Posterior vena cava (tissue), 2 donors: Measurements from ENCODE around the gene GSDMA. TPM values are rescaled to one million over a fixed set of nuclear protein-coding genes. Genes with fewer than 3 reads are reported as not detected.
A peak's percentile ranks its signal among the peaks of the same experiment; 100 is the strongest.
"Not testable (repeated sequence)": the region's sequence is repeated elsewhere in the genome, so short reads cannot be mapped to it uniquely, and the experiment has no call there.

Experiments
- DNase-seq: peaks from one replicate; pipeline ENCODE4 v3.0.0-alpha.2; 2020; ENCODE audit warnings: low spot score
- intact Hi-C, 2 donors: fragments of 100-400 bp; cut with DNase I; formaldehyde crosslinking; loops; one replicate each; pipeline versions ENCODE4 v1.14.1 to v1.14.2; 2022 to 2023
- total RNA-seq, 2 donors: library from RNA; stranded (reverse); fragmentation: NEBNext Ultra II Directional; extraction: Animal tissue kit (Norgen Biotek cat#: 25700); gene quantifications; one replicate each; pipeline ENCODE4 v1.2.1, GENCODE V29; 2021
- donor health status: DM: yes; HTN: yes; CAD: no.
- donor health status: DM: yes; HTN: yes; CAD: no.

Gene GSDMA
- total RNA-seq, 2 donors from 2014 or later, result 0.19 to 0.57 TPM

DNA sequence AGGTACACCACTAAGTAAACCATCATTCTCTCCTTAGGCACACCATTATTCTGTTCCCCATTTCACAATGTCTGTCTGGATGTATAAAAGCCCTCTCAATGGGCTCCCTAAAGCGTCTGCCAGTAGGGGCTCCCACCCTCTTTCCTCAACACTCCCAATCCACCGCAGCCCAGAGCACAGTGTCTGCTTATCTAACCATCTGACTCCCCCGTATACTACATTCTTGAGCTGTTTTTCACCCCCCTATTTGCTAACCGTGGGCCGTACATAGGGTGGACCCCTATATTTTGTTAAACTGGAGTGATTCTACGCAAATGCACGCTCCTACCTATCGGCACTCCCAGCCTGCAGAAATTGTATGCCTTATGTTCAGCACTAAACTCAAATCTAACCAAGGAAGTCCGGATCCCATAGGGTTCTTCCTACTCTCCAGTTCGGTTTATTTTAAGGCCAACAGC is 17.1 kb downstream of the GSDMA start:
- peak; percentile 60 for DNase-seq
- intact Hi-C loops, result no loop called here

DNA sequence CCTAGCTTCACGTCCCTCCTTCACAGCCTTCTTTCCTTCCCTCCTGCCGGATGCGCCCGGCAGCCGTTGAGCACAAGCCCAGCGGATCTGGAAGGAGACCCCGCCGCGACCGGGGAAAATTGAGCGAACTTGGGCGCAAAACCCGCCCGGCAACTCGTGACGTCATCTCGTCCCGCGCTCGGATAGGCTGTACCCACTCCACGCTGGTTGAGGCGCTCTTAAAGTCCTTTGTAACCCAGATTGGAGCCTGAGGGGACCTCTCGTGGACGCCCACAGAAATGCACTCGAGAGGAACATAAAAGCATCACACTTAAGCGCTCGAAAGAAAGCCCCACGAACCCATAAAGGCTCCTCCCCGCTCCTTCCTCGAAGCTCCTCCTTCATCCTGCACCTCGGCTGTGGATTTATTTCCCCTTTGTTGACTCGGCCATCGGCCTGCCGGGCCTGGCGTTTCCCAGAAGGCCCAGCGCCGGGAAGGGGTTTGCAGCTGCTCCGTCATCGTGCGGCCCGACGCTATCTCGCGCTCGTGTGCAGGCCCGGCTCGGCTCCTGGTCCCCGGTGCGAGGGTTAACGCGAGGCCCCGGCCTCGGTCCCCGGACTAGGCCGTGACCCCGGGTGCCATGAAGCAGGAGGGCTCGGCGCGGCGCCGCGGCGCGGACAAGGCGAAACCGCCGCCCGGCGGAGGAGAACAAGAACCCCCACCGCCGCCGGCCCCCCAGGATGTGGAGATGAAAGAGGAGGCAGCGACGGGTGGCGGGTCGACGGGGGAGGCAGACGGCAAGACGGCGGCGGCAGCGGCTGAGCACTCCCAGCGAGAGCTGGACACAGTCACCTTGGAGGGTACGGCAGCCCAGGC is 17.8 kb downstream of the GSDMA start, which contains the start of gene PSMD3:
PSMD3 (plus strand) TSS at position 457 of the 856 bp plus-strand sequence; CDS start at position 621, 164 bp downstream.
- intact Hi-C loops, result no loop called here
- DNase-seq, result peak; percentile 99

DNA sequence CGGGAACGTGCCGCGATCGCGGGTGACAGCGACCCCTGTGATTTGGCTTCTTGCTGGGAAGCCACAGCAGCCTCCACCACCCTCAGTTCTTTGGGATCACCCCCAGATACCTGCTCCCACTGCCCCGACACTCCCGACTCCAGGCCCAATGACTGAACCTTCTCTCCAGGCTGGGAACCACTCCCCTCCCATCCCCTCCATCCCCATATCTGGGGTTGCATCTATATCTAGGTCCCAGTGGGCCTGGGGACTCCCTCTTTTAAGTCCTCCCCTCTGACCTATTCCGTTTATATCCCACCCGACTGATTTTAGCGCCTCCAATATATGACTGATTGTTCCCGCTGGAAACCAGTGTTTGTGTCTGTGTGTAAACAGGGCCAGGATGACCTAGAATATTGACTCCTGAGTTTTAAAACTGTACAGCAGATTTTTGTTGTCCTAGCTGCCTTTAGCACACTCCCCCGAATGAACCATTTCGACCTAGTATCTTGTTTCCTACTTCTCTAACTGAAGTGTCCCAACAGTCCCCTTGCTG is 18.5 kb downstream of the GSDMA start:
- intact Hi-C loops, result no loop called here
- no peak for DNase-seq

DNA sequence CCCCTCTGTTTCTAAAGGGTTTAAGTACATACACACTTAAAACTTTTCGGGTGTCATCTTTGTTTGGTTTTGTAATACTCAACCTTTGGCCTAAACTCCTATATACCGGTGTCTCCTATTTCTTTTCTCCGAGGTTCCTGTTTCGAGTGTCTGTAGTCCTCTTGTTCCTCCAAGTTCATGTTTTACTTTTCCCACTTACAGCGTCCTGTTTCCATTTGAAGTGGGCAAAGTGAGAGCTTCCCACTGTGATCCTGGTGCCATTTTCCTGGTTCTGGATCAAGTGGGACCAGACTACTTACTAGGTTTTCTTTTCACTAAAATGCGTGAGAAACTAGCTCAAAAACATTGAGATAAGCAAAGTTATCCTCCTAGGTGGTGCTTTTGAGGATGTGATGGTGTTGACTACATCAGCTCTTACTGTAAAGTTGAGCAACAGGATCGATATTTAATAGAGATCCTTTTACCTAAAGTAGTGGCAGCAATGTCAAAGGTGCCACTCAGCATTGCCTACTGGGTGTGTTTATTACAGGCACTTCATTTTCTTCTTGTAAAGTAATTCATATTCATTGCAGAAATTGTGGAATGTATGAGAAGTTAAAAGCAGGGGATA is 19.1 kb downstream of the GSDMA start:
- DNase-seq, result no peak
- intact Hi-C loops, result no loop called here

DNA sequence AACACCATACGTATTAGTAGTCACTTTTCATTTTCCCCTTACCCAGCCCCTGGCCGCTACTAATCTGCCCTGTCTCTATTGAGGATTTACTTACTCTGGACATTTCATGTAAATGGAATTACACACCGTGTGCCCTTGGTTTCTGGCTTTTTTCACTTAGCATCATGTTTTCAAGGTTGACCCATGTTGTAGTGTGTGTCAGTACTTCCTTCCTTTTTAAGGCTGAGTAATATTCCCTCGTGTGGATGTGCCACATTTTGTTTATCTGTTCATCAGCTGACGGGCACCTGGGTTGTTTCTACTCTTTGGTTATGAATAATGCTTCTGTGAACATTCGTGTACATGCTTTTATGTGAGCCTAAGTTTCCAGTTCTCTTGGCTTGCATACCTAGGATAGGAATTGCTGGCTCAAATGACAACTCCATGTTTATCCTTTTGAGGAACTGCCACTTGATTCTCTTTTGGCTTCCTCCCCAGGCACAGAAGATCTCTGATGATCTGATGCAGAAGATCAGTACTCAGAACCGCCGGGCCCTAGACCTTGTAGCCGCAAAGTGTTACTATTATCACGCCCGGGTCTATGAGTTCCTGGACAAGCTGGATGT is 25.5 kb downstream of the GSDMA start:
- no peak for DNase-seq
- intact Hi-C loops, result no loop called here

DNA sequence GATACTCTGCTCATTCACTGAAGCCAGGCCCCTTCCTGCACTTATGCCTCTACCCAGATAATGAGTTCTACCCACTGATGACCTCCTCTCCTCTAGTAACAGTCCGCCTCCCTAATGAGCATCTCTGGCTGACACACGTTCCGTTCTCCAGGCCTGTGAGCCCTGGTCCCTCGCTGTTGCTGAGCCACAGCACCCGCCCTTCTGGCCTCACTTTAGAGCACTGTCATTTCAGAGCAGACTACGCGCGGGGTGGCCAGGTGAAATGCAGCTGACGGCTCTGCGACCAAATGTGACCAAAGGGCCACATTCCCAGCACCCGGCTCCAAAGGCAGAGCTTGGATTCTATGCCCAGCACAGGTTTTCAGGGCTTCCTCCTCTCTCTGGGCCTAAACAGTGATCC is 31.6 kb downstream of the GSDMA start:
- DNase-seq, result peak; percentile 50
- intact Hi-C loops, result no loop called here

DNA sequence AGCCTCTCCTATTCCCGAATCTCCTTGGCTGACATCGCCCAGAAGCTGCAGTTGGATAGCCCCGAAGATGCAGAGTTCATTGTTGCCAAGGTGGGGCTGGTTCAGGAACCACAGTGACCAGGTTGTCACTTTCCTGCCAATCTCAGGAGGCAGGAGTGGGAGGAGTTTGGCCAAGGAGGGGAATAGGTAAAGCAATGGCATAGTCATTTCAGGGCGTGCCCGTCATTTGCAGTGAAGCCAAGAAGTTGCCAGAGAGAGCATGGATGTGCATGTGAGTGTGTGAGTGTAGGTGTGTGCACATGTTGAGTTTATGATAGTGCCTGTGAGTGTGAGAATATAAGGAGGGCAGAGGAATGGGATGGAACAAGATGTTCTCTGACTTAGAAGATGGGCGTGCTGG is 32.6 kb downstream of the GSDMA start:
- intact Hi-C loops, result no loop called here
- no peak for DNase-seq

DNA sequence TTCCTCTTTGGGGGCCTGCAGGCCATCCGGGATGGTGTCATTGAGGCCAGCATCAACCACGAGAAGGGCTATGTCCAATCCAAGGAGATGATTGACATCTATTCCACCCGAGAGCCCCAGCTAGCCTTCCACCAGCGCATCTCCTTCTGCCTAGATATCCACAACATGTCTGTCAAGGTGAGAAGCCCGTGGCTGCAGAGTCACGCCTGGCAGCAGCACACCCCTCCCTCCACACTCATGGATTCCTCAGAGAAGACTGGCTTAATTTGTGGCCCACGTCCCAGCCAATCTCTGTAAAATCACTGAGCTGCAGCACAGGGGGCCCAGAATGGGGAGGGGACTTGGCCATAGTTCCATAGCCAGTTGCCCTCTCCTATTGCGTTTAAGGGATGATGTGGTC is 33.4 kb downstream of the GSDMA start:
- intact Hi-C loops, result no loop called here
- peak; percentile 71 for DNase-seq

DNA sequence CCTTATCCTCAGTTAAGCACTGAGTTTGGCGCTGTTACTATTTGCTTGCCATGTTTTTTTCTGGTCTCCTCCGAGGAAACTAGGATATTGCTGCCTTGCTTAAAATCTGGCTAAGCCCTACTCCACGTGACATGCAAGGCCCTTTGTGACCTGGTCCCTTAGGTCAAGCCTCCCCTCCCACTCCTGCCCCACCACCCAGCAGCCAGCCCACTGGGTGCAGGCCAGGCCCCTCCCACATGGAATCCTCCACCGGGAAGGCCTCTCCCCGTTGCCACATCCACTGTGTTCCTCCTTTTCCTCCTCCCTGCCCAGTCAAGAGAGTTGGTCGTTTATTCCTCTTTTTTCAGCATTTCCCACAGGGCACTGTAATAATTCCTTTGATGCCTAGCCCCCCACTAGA is 34.0 kb downstream of the GSDMA start:
- intact Hi-C loops, result no loop called here
- peak; percentile 90 for DNase-seq

DNA sequence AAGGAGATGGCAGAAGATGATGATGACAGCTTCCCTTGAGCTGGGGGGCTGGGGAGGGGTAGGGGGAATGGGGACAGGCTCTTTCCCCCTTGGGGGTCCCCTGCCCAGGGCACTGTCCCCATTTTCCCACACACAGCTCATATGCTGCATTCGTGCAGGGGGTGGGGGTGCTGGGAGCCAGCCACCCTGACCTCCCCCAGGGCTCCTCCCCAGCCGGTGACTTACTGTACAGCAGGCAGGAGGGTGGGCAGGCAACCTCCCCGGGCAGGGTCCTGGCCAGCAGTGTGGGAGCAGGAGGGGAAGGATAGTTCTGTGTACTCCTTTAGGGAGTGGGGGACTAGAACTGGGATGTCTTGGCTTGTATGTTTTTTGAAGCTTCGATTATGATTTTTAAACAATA is 34.7 kb downstream of the GSDMA start:
- peak; percentile 59 for DNase-seq
- intact Hi-C loops, result no loop called here

DNA sequence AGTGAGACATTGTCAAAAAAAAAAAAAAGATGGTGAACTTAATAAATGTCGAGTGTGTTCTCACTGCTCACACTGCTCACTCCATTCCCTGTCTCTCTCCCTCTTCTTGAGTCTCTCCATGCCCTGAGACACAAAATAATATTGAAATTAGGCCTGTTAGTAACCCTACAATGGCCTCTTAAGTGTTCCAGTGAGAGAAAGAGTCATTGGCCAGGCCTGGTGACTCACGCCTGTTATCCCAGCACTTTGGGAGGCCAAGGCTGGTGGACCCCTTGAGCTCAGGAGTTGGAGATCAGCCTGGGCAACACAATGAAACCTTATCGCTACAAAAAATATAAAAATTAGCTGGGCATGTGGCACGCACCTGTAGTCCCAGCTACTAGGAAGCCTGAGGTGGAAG is 36.3 kb downstream of the GSDMA start:
- intact Hi-C loops, result no loop called here
- no peak for DNase-seq

DNA sequence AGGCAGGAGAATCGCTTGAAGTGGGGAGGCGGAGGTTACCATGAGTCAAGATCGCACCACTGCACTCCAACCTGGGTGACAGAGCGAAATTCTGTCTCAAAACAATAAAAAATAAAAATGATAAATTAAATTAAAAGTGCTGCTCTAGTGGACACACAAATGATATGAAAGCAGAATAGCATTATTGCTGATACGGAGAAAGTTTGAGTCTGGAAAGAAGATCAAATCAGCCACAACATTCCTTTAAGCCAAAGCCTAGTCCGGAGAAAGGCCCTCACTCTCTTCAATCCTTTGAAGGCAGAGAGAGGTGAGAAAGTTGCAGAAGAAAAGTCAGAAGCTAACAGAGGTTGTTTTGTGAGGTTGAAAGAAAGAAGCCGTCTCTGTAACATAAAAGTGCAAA is 37.4 kb downstream of the GSDMA start:
- intact Hi-C loops, result no loop called here
- DNase-seq, result no peak

DNA sequence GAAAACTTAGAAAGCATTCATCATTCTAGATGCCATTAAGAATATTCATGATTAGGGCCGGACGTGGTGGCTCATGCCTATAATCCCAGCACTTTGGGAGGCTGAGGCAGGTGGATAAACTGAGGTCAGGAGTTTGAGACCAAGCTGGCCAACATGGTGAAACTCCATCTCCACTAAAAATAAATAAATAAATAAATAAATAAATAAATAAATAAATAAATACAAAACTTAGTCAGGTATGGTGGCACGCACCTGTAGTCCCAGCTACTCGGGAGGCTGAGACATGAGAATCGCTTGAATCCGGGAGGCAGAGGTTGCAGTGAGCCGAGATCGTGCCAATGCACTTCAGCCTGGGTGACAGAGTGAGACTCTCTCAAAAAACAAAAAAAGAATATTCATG is 38.5 kb downstream of the GSDMA start:
- DNase-seq, intact Hi-C loops: not testable (repeated sequence)

DNA sequence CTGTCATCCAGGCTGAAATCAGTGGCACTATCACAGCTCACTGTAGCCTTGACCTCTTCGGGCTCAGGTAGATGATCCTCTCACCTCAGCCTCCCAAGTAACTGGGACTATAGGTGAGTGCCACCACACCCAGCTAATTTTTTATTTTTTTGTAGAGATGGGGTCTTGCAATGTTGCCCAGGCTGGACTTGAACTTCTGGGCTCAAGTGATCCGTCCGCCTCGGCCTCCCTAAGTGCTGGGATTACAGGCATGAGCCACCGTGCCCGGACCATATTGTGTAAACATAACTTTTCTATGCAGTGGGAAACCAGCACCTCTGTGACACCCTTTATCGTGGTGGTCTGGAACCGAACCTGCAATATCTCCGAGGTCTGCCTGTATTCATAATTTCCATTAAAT is 41.3 kb downstream of the GSDMA start:
- DNase-seq, result no peak
- intact Hi-C loops, result no loop called here

DNA sequence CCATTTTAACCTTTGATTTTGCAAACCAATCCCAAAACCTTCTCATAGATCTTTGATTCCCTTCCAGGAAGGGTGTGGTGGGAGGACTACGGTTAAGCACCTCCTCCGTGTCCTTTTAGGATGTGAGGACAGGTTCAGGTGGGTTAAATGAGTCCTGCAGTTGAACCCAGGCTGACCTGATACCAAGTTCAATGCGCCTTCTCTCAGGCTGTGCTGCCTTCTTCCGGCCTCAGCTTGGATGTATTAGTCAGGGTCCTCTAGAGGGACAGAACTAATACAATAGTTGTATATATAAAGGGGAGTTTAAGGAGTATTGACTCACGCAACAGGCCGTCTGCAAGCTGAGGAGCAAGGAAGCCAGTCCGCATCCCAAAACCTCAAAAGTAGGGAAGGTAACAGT is 41.9 kb downstream of the GSDMA start:
- DNase-seq, result no peak
- intact Hi-C loops, result no loop called here

DNA sequence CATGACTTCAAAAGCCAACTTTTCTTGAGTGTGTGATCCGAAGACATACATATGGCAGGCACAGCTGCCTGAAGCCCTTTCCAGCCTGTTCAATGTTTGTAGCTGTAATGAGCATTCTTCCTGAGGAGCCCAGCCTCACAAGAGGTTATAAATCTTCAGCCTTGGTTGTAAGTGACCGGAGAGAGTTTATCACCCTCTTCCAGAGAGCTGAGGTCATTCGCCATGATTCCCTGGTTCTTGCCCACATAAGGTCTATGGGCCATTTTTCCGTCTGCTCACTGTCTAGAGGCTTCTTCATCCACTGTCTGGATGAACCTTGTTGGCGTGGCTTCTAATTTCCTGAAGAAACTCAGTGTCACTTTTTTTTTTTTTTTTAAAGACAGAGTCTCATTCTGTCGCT is 42.7 kb downstream of the GSDMA start:
- intact Hi-C loops, result no loop called here
- DNase-seq, result no peak

DNA sequence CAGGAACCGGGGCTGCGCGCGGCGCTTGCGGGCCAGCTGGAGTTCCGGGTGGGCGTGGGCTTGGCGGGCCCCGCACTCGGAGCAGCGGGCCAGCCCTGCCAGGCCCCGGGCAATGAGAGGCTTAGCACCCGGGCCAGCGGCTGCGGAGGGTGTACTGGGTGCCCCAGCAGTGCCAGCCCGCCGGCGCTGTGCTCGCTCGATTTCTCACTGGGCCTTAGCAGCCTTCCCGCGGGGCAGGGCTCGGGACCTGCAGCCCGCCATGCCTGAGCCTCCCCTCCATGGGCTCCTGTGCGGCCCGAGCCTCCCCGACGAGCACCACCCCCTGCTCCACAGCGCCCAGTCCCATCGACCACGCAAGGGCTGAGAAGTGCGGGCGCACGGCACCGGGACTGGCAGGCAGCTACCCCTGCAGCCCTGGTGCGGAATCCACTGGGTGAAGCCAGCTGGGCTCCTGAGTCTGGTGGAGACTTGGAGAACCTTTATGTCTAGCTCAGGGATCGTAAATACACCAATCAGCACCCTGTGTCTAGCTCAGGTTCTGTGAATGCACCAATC is 48.2 kb downstream of the GSDMA start:
- DNase-seq, result not testable (repeated sequence)
- intact Hi-C loops, result loop anchor here in 1 of 2 donors (10.0 kb wide), 1 partner anchor 164 kb away; the partner anchor contains the start of gene RAPGEFL1

DNA sequence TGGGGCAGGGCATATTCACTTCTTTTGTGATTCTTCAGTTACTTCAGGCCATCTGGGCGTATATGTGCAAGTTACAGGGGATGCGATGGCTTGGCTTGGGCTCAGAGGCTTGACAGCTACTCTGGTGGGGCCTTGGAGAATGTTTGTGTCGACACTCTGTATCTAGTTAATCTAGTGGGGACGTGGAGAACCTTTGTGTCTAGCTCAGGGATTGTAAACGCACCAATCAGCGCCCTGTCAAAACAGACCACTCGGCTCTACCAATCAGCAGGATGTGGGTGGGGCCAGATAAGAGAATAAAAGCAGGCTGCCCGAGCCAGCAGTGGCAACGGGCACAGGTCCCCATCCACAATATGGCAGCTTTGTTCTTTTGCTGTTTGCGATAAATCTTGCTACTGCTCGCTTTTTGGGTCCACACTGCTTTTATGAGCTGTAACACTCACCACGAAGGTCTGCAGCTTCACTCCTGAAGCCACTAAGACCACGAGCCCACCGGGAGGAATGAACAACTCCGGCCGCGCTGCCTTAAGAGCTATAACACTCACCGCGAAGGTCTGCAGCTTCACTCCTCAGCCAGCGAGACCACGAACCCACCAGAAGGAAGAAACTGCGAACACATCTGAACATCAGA is 49.3 kb downstream of the GSDMA start:
- not testable (repeated sequence) for DNase-seq
- intact Hi-C loops, result loop anchor here in 1 of 2 donors (10.0 kb wide), 1 partner anchor 163 kb away; the partner anchor contains the start of gene RAPGEFL1

DNA sequence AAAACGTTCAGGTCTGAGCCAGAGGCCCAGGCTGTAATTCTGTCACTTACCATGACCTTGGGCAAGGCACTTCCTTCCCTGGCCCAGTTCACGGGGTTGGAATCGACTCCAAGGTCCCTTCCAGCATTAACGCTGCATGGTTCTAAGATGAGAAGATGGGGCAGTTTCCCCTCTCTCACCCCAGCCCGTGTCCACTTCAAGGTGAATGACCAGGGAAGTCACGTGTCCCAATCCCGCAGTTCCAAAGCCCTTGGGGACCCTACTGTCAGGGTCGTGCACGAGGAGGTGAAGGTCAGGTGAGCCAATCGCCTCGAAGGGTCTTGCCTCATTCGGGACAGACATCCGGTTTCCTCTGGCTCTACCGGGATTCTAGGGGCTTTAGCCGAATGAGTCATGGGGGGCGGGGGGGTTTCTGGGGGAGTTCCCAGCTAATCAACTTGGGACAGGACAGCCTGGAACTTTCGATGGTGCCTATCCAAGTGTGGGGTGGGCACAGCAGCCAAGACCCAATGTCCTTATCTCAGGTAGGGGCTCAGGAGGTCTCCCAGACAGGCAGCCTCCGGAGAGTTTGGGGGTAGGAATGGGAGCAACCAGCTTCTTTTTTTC is 51.7 kb downstream of the GSDMA start:
- intact Hi-C loops, result loop anchor here in 1 of 2 donors (10.0 kb wide), 1 partner anchor 160 kb away; the partner anchor contains the start of gene RAPGEFL1
- DNase-seq, result no peak
